Neural cell (in vitro differentiated cells): ENCODE data around the gene MT1H. TPM values are rescaled to one million over a fixed set of nuclear protein-coding genes. Genes with fewer than 3 reads are reported as not detected.

Source experiments
- H2AFZ ChIP-seq: fragments of 200-600, 300-800 bp; sonication (generic), shearing (Covaris generic); 2 replicates; pipeline ENCODE4 v1.6.0; 2014; ENCODE audit warnings: low read depth, mild to moderate bottlenecking, antibody characterized with exemption, low read length, moderate library complexity
- H3F3A ChIP-seq: fragments of 200-600 bp; shearing (Covaris generic); 2 replicates; pipeline ENCODE4 v1.6.1; 2016; ENCODE audit warnings: mild to moderate bottlenecking, moderate library complexity, mixed read lengths, antibody characterized with exemption, low read length; ENCODE audit not compliant: insufficient read depth, poor library complexity, severe bottlenecking
- H3K27ac ChIP-seq: fragments of 200-600, 300-800 bp; sonication (generic), shearing (Covaris generic); 2 replicates; pipeline ENCODE4 v1.5.1; 2014; ENCODE audit warnings: mild to moderate bottlenecking, low read length, moderate library complexity
- H3K27me3 ChIP-seq: fragments of 300-800, 200-600 bp; sonication (generic), shearing (Covaris generic); 2 replicates; pipeline ENCODE4 v1.6.0; 2014; ENCODE audit warnings: mild to moderate bottlenecking, low read depth, low read length, moderate library complexity; ENCODE audit not compliant: insufficient read depth
- H3K36me3 ChIP-seq: fragments of 300-800, 200-600 bp; sonication (generic), shearing (Covaris generic); 2 replicates; pipeline ENCODE4 v1.5.1; 2014; ENCODE audit warnings: mild to moderate bottlenecking, antibody characterized with exemption, low read length, moderate library complexity; ENCODE audit not compliant: insufficient read depth
- H3K4me2 ChIP-seq: fragments of 300-800, 200-600 bp; sonication (generic), shearing (Covaris generic); 2 replicates; pipeline ENCODE4 v1.6.0; 2014; ENCODE audit warnings: mild to moderate bottlenecking, low read length
- H3K4me3 ChIP-seq: fragments of 300-800, 200-600 bp; sonication (generic), shearing (Covaris generic); 2 replicates; pipeline ENCODE4 v1.5.1; 2014; ENCODE audit warnings: mild to moderate bottlenecking, low read length, moderate library complexity
- H3K79me2 ChIP-seq: fragments of 200-600 bp; shearing (Covaris generic); replicated peaks from 2 replicates; pipeline ENCODE4 v1.6.0; 2014; ENCODE audit warnings: mild to moderate bottlenecking, low read length, moderate library complexity; ENCODE audit not compliant: insufficient read depth
- H3K9ac ChIP-seq: fragments of 300-800, 200-600 bp; sonication (generic), shearing (Covaris generic); 2 replicates; pipeline ENCODE4 v1.6.1; 2016; ENCODE audit warnings: mild to moderate bottlenecking, low read length, mixed read lengths
- H3K9me2 ChIP-seq: fragments of 200-600 bp; shearing (Covaris generic); 2 replicates; pipeline ENCODE4 v1.6.1; 2016; ENCODE audit warnings: mild to moderate bottlenecking, low read length, mixed read lengths; ENCODE audit not compliant: insufficient read depth
- H3K9me3 ChIP-seq: fragments of 200-600, 300-800 bp; sonication (generic), shearing (Covaris generic); 2 replicates; pipeline ENCODE4 v1.6.1; 2016; ENCODE audit warnings: mild to moderate bottlenecking, mixed run types, low read length, moderate library complexity, mixed read lengths
- H4K20me1 ChIP-seq: fragments of 200-600 bp; shearing (Covaris generic); 2 replicates; pipeline ENCODE4 v1.6.1; 2016; ENCODE audit warnings: mild to moderate bottlenecking, mixed run types; ENCODE audit not compliant: insufficient read depth
- EP300 ChIP-seq: fragments of 450-650 bp; conservative IDR thresholded peaks from 2 replicates; pipeline ENCODE4 v1.6.1; 2014; ENCODE audit warnings: antibody characterized with exemption, mild to moderate bottlenecking, moderate library complexity; ENCODE audit not compliant: poor library complexity, severe bottlenecking
- EZH2 ChIP-seq: fragments of 200-600, 300-800 bp; shearing (Covaris generic), sonication (generic); IDR thresholded peaks from 2 replicates; pipeline ENCODE4 v1.6.1; 2014; ENCODE audit warnings: antibody characterized with exemption, low read length, borderline replicate concordance, mild to moderate bottlenecking; ENCODE audit not compliant: insufficient read depth, poor library complexity, severe bottlenecking
- MXI1 ChIP-seq: fragments of 450-650 bp; conservative IDR thresholded peaks from 2 replicates; pipeline ENCODE4 v1.6.1; 2014; ENCODE audit warnings: antibody characterized with exemption, mild to moderate bottlenecking; ENCODE audit not compliant: poor library complexity, severe bottlenecking
- POLR2AphosphoS5 ChIP-seq: IDR thresholded peaks from 2 replicates; pipeline ENCODE4 v1.6.1; 2012
- RAD21 ChIP-seq: fragments of 450-650 bp; conservative IDR thresholded peaks from 2 replicates; pipeline ENCODE4 v1.6.1; 2014; ENCODE audit warnings: antibody characterized with exemption, mild to moderate bottlenecking, moderate library complexity
- SMC3 ChIP-seq: fragments of 450-650 bp; conservative IDR thresholded peaks from 2 replicates; pipeline ENCODE4 v1.6.1; 2014; ENCODE audit warnings: antibody characterized with exemption, mild to moderate bottlenecking, moderate library complexity; ENCODE audit not compliant: poor library complexity
- TAF1 ChIP-seq: IDR thresholded peaks from 2 replicates; pipeline ENCODE4 v1.6.1; 2012; ENCODE audit warnings: low read depth
- polyA plus RNA-seq: library from polyadenylated mRNA; depleted of rRNA; stranded (reverse); fragments of >200 nt; gene quantifications from 2 replicates; pipeline ENCODE4 v1.2.3, GENCODE V29; 2014
- TF ChIP-seq, protein P1 (sequence below): IDR thresholded peaks from 2 replicates; pipeline ENCODE4 v1.6.1; 2012; ENCODE audit warnings: borderline replicate concordance
- TF ChIP-seq, protein P2 (sequence below): fragments of 450-650 bp; IDR thresholded peaks from 2 replicates; pipeline ENCODE4 v1.5.1; 2014; ENCODE audit warnings: antibody characterized with exemption, mild to moderate bottlenecking, moderate library complexity; ENCODE audit not compliant: poor library complexity, severe bottlenecking

Gene MT1H
- polyA plus RNA-seq, 1 donor from 2014 or later: not detected

DNA sequence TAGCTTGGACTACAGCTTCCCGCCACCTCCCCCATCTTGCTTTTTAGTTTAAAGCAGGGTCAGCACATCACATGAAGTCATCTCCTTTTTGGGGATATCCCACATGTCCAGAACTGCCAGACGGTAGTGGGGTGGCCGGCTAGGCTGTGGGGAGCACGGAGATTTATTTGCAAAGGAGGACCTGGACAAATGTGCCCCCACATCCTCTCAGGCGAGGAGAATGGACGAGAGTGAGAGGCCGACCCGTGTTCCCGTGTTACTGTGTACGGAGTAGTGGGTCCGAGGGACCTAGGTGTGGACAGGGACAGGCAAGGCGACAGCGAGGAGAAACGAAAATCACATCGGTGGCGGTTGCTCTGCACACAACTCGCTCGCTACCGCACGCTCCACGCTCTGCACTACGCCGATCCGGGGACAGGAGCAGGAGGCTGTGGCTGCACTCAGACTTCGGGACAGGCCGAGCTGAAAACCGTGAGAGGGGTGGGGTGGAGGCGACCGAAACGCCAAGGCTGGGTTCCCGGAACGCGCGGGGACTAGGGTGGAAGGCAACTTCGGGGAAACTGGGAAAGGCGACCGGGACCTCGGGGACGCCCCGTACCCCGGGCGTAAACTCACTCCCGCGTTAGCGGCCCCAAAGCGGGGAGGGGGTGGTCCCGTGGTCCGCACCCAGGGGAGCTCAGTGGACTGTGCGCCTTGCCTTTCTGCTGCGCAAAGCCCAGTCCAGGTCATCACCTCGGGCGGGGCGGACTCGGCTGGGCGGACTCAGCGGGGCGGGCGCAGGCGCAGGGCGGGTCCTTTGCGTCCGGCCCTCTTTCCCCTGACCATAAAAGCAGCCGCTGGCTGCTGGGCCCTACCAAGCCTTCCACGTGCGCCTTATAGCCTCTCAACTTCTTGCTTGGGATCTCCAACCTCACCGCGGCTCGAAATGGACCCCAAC, 31.5 kb upstream of the MT1H start, which contains the start of gene MT1A:
Gene MT1A (plus strand): TSS at position 853 of the 937 bp plus-strand sequence. CDS start 73 bp downstream, at position 926.
- H3K9me3 ChIP-seq: no peaks in the 10 kb centered on the region
- H3K9ac ChIP-seq: no peak within 1 kb of the TSS
- no peaks in the 10 kb centered on the region for H3K36me3 ChIP-seq
- H3K9me2 ChIP-seq: no peaks in the 10 kb centered on the region
- H3K27me3 ChIP-seq: peaks cover 100% of the 10 kb centered on the region
- H2AFZ ChIP-seq: no peak within 1 kb of the TSS
- H3F3A ChIP-seq: no peaks in the 10 kb centered on the region
- H4K20me1 ChIP-seq: no peaks in the 10 kb centered on the region
- no peak within 1 kb of the TSS for H3K27ac ChIP-seq
- no peak for TF ChIP-seq MXI1
- peak; percentile 37 for TF ChIP-seq EZH2
- no peaks in the 10 kb centered on the region for H3K79me2 ChIP-seq
- H3K4me3 ChIP-seq: peak within 1 kb of the TSS; percentile 58
- no peak within 1 kb of the TSS for H3K4me2 ChIP-seq

DNA sequence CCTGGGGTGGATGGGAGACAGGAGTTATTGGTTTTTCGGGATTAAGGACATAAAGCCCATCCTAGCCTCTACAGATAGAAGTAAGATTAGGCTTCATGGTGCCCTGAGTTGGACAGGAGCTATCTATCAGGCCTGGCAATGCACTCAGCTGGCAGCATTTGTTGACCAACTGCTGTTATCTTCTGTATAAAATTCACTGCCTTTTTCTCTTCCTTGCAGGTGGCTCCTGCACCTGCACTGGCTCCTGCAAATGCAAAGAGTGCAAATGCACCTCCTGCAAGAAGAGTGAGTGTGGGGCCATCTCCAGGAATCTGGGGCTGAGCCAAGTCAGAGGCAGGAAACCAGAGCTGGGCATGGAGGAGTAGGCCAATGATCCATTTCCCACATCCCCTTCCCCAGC, 30.6 kb upstream of the MT1H start:
- no peak overlapping the region for H3K4me2 ChIP-seq
- H3K9me2 ChIP-seq: no peaks in the 10 kb centered on the region
- no peaks in the 10 kb centered on the region for H3K9me3 ChIP-seq
- H3K9ac ChIP-seq: no peak overlapping the region
- no peak overlapping the region for H3K4me3 ChIP-seq
- H3K27ac ChIP-seq: no peak overlapping the region
- TF ChIP-seq SMC3 (no peak), POLR2AphosphoS5 (no peak), MXI1 (no peak), RAD21 (no peak), EP300 (no peak), TAF1 (no peak), EZH2 (no peak)
- TF ChIP-seq, protein P1, sequence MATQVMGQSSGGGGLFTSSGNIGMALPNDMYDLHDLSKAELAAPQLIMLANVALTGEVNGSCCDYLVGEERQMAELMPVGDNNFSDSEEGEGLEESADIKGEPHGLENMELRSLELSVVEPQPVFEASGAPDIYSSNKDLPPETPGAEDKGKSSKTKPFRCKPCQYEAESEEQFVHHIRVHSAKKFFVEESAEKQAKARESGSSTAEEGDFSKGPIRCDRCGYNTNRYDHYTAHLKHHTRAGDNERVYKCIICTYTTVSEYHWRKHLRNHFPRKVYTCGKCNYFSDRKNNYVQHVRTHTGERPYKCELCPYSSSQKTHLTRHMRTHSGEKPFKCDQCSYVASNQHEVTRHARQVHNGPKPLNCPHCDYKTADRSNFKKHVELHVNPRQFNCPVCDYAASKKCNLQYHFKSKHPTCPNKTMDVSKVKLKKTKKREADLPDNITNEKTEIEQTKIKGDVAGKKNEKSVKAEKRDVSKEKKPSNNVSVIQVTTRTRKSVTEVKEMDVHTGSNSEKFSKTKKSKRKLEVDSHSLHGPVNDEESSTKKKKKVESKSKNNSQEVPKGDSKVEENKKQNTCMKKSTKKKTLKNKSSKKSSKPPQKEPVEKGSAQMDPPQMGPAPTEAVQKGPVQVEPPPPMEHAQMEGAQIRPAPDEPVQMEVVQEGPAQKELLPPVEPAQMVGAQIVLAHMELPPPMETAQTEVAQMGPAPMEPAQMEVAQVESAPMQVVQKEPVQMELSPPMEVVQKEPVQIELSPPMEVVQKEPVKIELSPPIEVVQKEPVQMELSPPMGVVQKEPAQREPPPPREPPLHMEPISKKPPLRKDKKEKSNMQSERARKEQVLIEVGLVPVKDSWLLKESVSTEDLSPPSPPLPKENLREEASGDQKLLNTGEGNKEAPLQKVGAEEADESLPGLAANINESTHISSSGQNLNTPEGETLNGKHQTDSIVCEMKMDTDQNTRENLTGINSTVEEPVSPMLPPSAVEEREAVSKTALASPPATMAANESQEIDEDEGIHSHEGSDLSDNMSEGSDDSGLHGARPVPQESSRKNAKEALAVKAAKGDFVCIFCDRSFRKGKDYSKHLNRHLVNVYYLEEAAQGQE: no peak
- TF ChIP-seq, protein P2, sequence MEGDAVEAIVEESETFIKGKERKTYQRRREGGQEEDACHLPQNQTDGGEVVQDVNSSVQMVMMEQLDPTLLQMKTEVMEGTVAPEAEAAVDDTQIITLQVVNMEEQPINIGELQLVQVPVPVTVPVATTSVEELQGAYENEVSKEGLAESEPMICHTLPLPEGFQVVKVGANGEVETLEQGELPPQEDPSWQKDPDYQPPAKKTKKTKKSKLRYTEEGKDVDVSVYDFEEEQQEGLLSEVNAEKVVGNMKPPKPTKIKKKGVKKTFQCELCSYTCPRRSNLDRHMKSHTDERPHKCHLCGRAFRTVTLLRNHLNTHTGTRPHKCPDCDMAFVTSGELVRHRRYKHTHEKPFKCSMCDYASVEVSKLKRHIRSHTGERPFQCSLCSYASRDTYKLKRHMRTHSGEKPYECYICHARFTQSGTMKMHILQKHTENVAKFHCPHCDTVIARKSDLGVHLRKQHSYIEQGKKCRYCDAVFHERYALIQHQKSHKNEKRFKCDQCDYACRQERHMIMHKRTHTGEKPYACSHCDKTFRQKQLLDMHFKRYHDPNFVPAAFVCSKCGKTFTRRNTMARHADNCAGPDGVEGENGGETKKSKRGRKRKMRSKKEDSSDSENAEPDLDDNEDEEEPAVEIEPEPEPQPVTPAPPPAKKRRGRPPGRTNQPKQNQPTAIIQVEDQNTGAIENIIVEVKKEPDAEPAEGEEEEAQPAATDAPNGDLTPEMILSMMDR: no peak
- peaks cover 100% of the 10 kb centered on the region for H3K27me3 ChIP-seq
- no peaks in the 10 kb centered on the region for H3K36me3 ChIP-seq
- H2AFZ ChIP-seq: no peak overlapping the region
- H4K20me1 ChIP-seq: no peaks in the 10 kb centered on the region
- no peaks in the 10 kb centered on the region for H3K79me2 ChIP-seq
- H3F3A ChIP-seq: no peaks in the 10 kb centered on the region
